Measurements from ENCODE around the gene SLX4IP.
A peak's percentile ranks its signal among the peaks of the same experiment; 100 is the strongest.

SLX4IP gene

DNA sequence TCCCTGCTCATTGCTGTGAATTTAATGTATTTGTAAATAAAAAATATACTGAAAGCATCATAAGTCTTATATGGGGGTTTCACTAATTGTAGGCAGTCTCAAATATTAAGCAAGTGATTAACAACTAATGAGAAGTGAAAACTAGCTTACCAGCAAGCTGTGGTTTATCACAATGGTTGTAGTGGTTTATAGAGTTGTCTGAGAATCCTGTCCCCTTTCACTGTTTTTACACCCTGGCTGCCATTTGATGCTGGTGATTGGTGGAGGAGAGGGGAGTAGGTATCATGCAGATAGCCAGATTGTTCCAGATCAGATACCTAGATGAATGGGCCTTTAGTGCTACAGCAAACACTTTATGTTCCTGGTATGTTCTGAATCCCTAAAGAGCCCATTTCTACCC is 7.1 kb upstream of the SLX4IP start:
- no peak overlapping the region for H3K4me3 ChIP-seq (ENCODE audit: low read depth, low read length)

DNA sequence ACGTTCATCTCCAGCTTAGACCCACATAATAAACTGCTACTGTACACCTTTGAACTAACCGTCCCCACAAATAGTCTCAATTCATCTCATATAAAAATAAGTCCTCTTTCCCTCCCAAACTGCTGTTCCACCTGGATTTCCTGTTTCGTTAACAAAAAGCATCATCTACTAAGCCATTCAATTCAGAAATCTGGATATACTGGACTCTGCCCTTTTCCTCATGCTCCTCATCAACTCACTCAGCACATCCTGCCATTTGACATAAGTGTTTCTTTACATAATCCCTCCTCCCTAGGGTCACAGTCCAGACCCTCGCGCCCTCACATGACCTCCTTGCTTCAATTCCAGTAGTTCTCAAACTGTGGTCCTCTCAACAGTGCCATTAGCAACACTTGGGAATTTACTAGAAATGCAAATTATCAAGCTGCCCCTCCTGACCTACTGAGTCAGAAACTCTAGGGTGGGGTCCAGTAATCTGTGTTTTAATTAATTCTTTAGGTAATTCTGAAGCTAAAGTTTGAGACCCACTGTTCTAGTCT is 5.6 kb upstream of the SLX4IP start:
- no peak overlapping the region for H3K4me3 ChIP-seq (ENCODE audit: low read depth, low read length)

DNA sequence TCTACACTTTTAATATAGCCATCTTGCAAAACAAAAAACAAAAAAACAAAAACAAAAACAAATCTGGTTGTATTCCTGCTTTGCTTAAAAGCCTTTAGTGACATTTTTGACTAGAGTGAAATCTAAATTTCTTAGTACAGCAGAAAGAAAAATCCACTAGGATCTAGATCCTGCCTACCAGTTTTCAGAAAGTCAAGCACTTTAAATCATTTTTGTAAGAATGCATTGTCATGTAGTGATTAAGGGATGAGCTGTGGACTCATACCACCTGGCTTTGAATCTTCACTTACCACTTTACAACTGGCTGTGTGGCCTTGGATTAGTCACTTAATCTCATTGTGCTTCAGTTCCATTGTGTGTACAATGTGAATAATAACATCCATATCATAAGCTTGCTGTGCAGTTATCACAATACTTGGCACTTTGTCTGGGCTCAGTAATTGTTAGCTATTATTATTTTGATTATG is 5.1 kb upstream of the SLX4IP start:
- no peak overlapping the region for H3K4me3 ChIP-seq (ENCODE audit: low read depth, low read length)

DNA sequence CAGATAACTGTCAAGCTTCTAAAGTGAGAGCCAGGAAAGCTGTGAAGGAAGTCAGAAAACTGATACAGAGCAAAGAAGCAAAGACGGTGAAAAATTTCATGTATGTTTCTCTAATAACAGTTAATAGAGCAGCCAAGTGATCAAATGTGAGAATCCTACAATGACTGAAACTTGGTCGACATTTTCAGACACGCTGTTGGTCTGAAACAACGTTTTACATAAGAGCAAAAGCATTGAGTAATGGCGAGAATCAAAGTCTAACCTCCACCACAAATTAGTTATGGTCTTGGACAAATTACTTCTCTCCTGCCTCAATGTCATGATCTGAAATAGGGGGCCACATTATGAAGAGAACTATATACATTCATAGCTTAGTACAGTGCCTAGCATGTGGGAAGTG is 4.4 kb upstream of the SLX4IP start:
- no peak overlapping the region for H3K4me3 ChIP-seq (ENCODE audit: low read depth, low read length)

DNA sequence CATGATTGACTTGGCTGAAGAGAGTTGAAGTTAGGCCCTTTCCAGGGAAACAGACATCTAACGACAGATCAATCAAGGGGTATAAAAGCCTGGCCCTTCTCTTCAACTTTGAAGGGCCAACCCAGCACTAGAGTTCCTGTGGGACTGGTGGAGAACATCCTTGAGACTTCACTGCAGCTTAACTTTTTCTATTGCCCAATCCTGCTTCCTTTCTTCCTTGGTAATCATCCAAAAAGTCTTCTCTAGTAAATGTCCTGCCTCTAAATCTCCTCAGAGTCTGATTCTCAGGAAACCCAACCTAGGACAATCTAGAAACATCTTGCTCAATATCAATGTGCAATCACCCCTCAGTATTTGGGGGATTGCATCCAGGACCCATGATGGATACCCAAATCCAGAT is 3.0 kb upstream of the SLX4IP start:
- no peak overlapping the region for H3K4me3 ChIP-seq (ENCODE audit: low read depth, low read length)

DNA sequence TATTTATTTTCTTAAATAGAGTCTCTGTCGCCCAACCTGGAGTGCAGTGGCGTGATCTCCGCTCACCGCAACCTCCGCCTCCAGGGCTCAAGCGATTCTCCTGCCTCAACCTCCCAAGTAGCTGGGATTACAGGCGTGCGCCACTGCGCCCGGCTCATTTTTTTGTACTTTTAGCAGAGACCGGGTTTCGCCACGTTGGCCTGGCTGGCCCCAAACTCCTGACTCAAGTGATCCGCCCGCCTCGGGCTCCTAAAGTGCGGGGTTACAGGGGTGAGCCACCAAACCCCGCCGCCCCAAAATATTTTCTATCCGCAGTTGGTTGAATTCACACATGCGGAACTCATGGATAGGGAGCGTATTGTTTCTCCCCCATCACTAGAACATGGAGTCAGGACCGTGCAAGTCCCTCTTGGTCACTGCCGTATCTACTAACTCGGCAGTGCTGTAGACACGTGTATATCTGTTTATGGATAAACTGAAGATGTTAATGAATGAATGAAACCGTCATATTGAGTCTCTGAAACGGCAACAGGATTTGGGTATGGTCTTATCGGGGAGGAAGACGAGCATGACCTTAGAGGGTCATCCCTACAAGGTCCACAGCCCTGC is 2.0 kb upstream of the SLX4IP start:
- peak overlapping the region; percentile 87 for H3K4me3 ChIP-seq (ENCODE audit: low read depth, low read length)

DNA sequence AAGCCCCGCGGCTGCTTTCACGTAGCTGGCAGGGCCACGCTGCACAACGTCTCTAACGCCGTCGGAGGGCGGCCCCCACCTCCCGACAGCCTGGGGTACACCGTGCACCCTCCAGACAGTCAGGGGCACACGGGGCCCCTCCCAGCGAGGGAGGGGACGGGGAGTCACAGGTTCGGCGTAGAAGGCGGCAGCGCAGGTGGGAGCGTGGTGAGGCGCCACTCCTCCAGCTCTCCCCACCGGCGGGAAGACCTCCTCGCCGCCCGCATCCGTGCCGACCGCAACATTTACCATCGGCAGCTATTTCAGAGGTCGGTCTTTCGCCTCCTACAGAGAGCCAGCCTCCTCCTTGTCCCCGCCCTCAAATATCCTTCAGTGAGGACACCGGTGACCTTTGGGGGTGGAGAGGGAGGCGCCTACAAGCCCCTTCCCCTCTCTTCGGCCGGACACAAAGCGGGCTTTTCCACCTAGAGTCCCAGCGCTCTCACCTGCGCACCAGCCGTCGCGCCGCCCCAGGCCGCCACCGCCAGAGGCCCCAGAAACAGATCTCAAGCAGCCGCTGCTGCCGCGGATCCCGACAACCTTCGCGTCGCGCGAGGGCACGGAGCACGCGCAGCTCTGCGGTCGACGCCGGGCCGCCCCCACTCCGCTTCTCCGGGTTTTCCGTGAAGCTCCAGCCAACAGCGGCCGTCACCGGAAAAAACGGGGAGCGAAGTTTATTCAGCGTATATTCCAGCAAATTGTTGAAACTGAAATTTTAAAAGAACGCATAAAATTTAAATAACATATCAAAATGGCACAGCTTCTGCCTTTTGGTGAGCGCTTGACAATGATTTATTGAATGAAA is 1.3 kb upstream of the SLX4IP start, which contains the start of gene MKKS:
Gene MKKS, minus strand, starts transcription at position 600 of the 844 bp plus-strand sequence. CDS start 20,708 bp downstream, outside the sequence.
- H3K4me3 ChIP-seq (ENCODE audit: low read depth, low read length): peak within 1 kb of the TSS; percentile 87

DNA sequence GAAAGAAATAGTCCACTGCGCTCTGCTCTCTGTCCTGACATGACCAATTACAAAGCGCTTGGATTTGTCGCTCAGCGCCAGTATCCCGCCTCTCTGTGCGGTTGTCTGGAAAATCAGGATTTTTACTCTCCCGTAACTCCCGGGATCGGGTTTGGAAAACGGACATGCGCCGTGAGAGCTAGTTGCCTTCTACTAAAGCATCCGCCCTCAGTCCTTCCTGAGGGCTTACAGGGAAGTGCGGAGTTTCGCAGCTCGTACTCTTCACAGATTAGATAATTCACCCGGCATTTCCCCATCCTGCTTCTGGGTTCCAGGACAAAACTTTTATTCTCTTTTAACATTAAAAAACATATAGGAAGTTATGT is 656 bp upstream of the SLX4IP start:
- H3K4me3 ChIP-seq (ENCODE audit: low read depth, low read length): peak overlapping the region; percentile 87

DNA sequence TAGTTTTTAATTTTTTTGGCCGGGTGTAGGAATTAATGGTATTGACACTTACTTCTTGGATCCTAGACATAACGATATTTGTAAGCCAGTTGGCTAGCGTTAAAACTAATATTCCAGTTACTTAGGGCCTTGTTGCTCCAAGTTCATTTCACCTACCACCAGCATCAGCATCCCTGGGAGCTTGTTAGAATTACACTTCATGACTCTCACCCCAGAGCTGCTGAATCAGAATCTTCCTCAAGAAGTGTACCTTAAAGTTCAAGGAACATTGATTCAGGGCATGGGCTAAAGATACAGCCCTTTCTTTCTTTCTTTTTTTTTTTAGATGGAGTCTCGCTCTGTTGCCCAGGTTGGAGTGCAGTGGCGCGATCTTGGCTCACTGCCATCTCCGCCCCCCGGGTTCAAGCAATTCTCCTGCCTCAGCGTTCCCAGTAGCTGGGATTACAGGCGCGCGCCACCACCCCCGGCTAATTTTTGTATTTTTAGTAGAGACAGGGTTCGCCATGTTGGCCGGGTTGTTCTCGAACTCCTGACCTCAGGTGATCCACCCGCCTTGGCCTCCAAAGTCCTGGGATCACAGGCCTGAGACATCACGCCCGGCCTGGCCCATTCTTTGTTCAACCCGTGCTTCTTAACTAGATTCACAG is 1.1 kb downstream of the SLX4IP start:
- H3K4me3 ChIP-seq (ENCODE audit: low read depth, low read length): no peak overlapping the region

DNA sequence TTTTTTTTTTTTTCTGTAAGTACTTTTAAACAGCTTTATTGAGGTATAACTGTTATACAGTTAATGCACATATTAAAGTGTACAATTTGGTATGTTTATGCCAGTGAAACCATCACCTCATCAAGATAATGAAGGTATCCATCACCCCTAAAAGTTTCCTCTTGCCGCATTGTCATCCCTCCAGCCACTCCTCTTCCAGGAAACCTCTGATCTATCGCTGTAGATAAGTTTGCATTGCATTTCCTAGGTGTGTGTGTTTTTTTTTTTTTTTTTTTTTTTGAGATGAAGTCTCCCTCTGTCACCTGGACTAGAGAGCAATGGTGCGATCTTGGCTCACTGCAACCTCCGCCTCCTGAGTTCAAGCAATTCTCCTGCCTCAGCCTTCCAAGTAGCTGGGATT is 3.1 kb downstream of the SLX4IP start:
- H3K4me3 ChIP-seq (ENCODE audit: low read depth, low read length): no peak overlapping the region

DNA sequence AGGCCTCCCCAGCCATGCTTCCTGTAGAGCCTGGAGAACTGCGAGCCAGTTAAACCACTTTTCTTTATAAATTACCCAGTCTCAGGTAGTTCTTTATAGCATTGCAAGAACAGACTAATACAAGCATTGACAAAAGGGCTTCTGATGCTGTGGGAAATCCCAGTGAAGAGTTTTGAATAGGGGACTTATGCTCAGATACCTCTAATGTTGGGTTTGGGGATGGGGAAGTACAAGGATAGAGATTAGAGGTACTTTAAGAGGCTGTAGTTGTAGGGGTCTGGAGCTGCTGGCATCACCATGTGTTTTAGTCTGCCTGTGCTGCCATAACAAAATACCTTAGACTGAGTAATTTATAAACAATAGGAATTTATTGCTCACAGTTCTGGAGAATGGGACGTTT is 8.8 kb downstream of the SLX4IP start:
- no peak overlapping the region for H3K4me3 ChIP-seq (ENCODE audit: low read depth, low read length)

DNA sequence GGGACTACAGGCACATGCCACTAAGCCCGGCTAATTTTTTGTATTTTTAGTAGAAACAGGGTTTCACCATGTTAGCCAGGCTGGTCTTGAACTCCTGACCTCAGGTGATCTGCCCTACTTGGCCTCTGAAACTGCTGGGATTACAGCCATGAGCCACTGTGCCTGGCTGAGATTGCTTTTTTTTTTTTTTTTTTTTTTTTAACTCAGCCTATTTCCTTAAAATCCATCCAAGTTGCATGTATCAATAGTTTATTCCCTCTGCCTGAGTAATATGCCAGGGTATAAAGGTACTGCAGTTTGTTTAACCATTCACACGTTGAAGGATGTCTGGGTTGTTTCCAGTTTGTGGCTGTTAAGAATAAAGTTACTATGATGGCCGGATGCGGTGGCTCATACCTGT is 10.7 kb downstream of the SLX4IP start:
- H3K4me3 ChIP-seq (ENCODE audit: low read depth, low read length): no peak overlapping the region

DNA sequence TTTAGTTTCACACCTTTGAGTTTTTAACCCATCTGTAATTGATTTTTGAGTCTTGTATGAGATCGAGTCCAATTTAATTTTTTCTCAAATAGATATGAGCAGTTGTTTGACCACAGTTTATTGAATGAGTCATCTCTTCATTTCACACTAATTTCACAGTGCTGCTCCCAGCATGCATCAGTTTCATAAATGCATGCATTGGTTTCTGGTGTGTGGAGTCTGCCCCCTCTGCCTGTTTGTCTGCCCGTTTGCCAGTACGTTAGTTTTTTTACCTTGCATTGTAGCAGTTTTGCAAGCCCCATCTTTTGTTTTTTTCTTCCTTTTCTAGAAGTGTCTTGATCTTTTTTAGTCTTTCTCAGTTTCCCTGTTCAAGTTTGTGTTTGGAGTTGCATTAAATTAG is 11.9 kb downstream of the SLX4IP start:
- no peak overlapping the region for H3K4me3 ChIP-seq (ENCODE audit: low read depth, low read length)

DNA sequence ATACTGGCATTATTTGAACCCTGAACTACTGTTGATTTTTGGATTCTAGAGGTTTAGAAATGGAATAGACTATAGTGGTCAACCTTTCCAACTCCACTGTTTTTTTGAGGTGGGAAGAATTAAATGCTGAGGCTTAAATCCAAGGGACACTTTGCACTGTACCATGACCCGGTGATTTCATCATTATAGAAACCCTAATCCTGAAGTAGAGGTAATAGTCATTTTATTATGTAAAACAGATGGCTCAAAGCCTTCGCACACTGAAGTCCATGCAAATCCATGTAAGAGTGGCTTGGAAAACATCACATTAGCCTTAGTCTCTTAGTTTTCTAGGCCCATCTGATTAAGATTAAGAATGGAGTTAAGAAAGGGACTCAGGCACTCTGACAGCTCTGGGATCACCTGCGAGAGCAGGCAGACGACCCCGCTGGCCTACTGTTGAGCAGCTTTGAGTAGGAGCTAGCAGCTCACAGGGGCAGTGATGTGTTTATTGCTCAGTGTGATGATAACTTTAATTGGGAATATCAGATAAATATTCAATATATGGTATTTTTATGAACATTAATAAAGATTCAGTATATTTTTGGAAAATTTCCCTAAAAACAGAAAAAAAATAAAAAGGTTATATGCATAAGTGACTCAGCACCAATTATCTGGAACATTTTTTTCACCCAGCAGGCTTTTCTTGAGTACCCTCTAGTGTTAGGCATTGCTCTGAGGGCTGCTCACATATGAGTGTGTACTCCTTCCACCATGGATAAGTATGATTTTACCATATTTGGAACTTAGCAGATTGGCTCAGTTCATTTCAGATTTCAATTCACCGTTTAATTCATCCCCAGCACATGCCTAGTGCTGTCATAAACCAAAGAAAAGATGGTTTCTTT is 13.4 kb downstream of the SLX4IP start:
- H3K4me3 ChIP-seq (ENCODE audit: low read depth, low read length): no peak overlapping the region

DNA sequence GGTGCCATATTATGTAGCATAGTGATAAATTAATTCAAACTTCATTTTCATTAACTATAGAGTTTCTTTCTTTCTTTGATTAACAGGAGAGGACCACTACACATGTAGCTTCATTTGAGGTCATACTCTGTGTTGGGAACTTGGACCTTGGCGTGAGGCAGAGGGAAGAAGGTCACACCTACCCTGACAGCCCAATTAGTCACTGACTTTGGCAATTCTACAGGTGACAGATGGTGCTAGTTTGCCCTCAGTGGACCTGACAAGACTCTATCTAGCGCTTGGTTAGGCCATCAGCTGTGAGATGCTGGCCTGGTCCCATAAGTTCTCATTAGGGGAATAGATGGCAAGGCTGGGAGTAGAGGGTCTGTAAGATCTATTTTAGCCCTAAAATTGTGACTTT is 14.2 kb downstream of the SLX4IP start:
- H3K4me3 ChIP-seq (ENCODE audit: low read depth, low read length): no peak overlapping the region

DNA sequence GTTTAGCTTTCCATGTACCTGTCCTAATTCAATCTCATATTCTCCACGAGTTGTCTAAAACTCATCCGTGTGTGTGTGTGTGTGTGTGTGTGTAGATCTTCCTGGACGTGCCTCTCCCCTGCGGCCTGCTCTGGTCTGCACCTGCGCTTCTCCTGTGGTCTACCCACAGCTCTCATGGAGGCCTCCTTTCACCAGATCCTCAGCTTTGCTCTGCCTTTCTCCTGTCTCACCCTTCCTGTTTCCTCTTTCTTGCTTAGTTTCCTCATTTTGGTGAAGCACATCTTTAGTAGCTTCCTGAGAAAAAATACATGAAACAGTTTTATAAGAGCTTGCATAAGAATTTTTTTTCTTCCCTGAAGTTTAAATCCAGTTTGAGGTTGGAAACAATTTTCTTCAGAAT is 18.1 kb downstream of the SLX4IP start:
- no peak overlapping the region for H3K4me3 ChIP-seq (ENCODE audit: low read depth, low read length)

DNA sequence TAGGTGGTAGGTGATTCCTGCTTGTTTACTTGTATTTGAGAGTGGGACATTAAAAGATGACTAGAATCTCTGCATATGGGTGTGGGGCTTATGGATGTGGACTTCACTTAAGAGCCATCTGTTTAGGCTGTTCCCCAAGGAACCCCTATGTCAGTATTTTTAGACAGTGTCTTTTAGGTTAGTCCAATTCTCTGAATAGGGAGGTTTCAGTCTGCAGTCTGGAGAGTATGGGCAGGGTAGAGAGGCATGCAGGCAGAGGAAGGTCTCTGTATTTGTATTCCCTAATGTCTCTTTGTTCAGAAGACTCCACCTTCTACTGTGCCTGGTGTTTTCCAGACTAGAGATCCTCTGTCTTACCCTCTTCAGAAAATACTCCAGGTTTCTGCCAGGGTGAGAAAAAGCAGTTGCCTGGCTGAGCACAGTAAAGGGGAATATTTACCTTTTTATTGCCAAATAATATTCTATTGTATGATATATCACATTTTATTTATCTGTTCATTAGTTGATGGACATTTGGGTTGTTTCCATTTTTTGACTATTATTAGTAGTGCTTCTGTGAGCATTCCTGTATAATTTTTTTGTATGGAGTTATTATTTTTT is 19.1 kb downstream of the SLX4IP start:
- H3K4me3 ChIP-seq (ENCODE audit: low read depth, low read length): no peak overlapping the region

DNA sequence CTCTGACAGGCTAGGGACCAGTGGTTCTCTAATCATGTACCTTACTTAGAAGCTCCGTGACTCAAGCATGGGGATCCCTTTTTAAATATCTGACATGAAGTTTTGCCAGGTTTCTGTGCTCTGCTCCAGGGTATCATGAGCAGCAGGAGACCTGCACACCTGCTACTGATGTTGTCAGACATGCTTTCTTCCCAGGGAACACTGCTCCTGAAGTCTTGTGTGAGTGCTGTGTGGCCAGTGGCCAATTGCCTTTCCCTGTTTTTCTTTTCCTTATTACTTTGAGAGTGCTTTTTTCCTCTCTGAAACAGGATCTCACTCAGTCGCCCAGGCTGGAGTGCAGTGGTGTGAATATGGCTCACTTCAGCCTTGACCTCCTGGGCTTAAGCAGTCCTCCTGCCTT is 26.4 kb downstream of the SLX4IP start:
- H3K4me3 ChIP-seq (ENCODE audit: low read depth, low read length): no peak overlapping the region

DNA sequence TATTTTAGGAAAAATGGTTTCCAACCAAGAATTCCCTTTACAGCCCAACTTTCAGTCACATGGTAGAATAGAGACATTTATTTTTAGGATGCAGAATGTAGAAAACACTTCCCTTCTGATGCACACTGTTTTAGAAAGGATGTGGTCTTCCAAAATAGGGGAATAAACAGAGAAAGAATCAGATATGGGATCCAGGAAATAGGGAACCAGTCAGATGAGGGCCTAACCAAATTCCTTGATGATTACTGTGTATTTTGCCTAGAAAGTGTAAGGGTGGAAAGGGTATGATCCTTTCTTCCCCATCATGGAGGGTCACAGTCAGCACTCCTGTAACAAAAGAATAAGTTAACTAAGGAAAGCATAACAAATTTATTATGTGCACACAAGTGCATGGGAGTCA is 27.4 kb downstream of the SLX4IP start:
- H3K4me3 ChIP-seq (ENCODE audit: low read depth, low read length): no peak overlapping the region

DNA sequence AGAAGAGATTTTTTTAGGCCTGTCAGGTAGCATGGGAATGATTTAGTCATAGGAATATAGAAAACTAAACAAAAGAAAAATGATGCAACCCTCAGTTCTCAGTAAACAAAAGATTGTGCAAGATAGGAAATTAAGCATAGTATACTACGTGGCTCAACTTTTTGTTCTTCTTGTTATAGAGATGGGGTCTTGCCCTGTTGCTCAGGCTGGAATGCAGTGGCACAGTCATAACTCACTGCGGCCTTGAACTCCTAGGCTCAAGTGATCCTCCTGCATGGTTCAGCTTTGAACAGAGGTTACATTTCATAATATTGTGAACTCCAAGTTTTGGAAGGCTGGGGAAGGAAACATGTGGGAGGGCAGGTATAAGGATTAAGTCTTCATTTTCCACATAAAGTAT is 28.5 kb downstream of the SLX4IP start:
- no peak overlapping the region for H3K4me3 ChIP-seq (ENCODE audit: low read depth, low read length)

All from iPS-11a (cell line).